A673 (cell line): ENCODE data around the gene INPP4A. TPM values are rescaled to one million over a fixed set of nuclear protein-coding genes. Genes with fewer than 3 reads are reported as not detected.

Source experiments
- BruUV-seq: library from RNA; stranded (reverse); fragments of 400-500 nt; replicated peaks from 2 replicates; lab custom pipeline; 2021; lab: Mats Ljungman, UMichigan
- CTCF ChIA-PET: fragments of 300-600 bp; sonication (Branson Sonifier 250); formaldehyde crosslinking; loops from one replicate; lab custom pipeline; 2022; ENCODE audit warnings: antibody characterized with exemption; lab: Charles Lee
- POLR2A ChIA-PET: fragments of 300-600 bp; sonication (Branson Sonifier 250); formaldehyde crosslinking; loops from one replicate; lab custom pipeline; 2022; ENCODE audit warnings: antibody characterized with exemption; ENCODE audit not compliant: low non-redundant PET; lab: Charles Lee
- DNase-seq: peaks from one replicate; pipeline ENCODE4 v3.0.0-alpha.2; 2015; ENCODE audit warnings: low spot score
- H3K27ac ChIP-seq: fragments of 200-600 bp; sonication (generic); 2 replicates; pipeline ENCODE4 v1.5.1; 2016; ENCODE audit warnings: mixed run types, low read depth, mild to moderate bottlenecking, mixed read lengths, antibody characterized with exemption, low read length; ENCODE audit not compliant: poor library complexity, severe bottlenecking
- H3K27me3 ChIP-seq: fragments of 200-600 bp; sonication (generic); replicated peaks from 2 replicates; pipeline ENCODE4 v1.6.1; 2017; ENCODE audit warnings: mixed run types, low read depth, mild to moderate bottlenecking, mixed read lengths, antibody characterized with exemption, low read length; ENCODE audit not compliant: insufficient read depth, poor library complexity
- H3K36me3 ChIP-seq: fragments of 200-600 bp; sonication (generic); 2 replicates; pipeline ENCODE4 v1.6.1; 2016; ENCODE audit warnings: mixed run types, mild to moderate bottlenecking, mixed read lengths, antibody characterized with exemption, low read length; ENCODE audit not compliant: insufficient read depth, poor library complexity, severe bottlenecking
- H3K4me1 ChIP-seq: fragments of 200-600 bp; sonication (generic); 2 replicates; pipeline ENCODE4 v1.6.1; 2017; ENCODE audit warnings: mixed run types, mild to moderate bottlenecking, mixed read lengths, antibody characterized with exemption, low read length; ENCODE audit not compliant: insufficient read depth, poor library complexity, severe bottlenecking
- H3K4me3 ChIP-seq: fragments of 200-600 bp; sonication (generic); 2 replicates; pipeline ENCODE4 v1.5.1; 2016; ENCODE audit warnings: low read depth, mixed run types, mild to moderate bottlenecking, mixed read lengths, low read length; ENCODE audit not compliant: poor library complexity, severe bottlenecking
- H3K9me3 ChIP-seq: fragments of 200-600 bp; sonication (generic); 2 replicates; pipeline ENCODE4 v1.6.1; 2016; ENCODE audit warnings: mixed run types, low read depth, mild to moderate bottlenecking, mixed read lengths, antibody characterized with exemption, low read length; ENCODE audit not compliant: poor library complexity, severe bottlenecking
- EZH2 ChIP-seq: fragments of 200-600 bp; sonication (generic); IDR thresholded peaks from 2 replicates; pipeline ENCODE4 v1.6.1; 2017; ENCODE audit warnings: borderline replicate concordance, low read depth, mild to moderate bottlenecking, mixed read lengths, antibody characterized with exemption, low read length; ENCODE audit not compliant: poor library complexity, severe bottlenecking
- intact Hi-C: fragments of 100-400 bp; cut with micrococcal nuclease; formaldehyde crosslinking; loops from one replicate; pipeline ENCODE4 v1.10.0; 2022; ENCODE audit not compliant: unreplicated experiment
- total RNA-seq: library from RNA; stranded (reverse); gene quantifications from 2 replicates; pipeline ENCODE4 v1.2.3, GENCODE V29; 2021
- TF ChIP-seq, protein P1 (sequence below): fragments of 300-800, 200-600 bp; sonication (generic); conservative IDR thresholded peaks from 2 replicates; pipeline ENCODE4 v1.5.1; 2017; ENCODE audit warnings: low read depth, mild to moderate bottlenecking, antibody characterized with exemption, low read length, moderate library complexity, mixed read lengths

Gene INPP4A
- total RNA-seq, 1 experiment from 2014 or later: 33.5 TPM

GRCh38 chr2:98455494-98455976 lies 10.9 kb downstream of the INPP4A start:
- intact Hi-C loops: no loop called here
- no peaks in the 10 kb centered on the region for H3K27me3 ChIP-seq
- no peaks in the 10 kb centered on the region for H3K9me3 ChIP-seq
- no peak overlapping the region for H3K4me3 ChIP-seq
- no peaks in the 10 kb centered on the region for H3K36me3 ChIP-seq
- ChIA-PET POLR2A (no interaction called here), CTCF (no interaction called here)
- H3K27ac ChIP-seq: no peak overlapping the region
- TF ChIP-seq, protein P1, sequence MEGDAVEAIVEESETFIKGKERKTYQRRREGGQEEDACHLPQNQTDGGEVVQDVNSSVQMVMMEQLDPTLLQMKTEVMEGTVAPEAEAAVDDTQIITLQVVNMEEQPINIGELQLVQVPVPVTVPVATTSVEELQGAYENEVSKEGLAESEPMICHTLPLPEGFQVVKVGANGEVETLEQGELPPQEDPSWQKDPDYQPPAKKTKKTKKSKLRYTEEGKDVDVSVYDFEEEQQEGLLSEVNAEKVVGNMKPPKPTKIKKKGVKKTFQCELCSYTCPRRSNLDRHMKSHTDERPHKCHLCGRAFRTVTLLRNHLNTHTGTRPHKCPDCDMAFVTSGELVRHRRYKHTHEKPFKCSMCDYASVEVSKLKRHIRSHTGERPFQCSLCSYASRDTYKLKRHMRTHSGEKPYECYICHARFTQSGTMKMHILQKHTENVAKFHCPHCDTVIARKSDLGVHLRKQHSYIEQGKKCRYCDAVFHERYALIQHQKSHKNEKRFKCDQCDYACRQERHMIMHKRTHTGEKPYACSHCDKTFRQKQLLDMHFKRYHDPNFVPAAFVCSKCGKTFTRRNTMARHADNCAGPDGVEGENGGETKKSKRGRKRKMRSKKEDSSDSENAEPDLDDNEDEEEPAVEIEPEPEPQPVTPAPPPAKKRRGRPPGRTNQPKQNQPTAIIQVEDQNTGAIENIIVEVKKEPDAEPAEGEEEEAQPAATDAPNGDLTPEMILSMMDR: no peak
- no peak for TF ChIP-seq EZH2
- no peak for DNase-seq
- BruUV-seq: no TSS peak
- no peaks in the 10 kb centered on the region for H3K4me1 ChIP-seq

DNA sequence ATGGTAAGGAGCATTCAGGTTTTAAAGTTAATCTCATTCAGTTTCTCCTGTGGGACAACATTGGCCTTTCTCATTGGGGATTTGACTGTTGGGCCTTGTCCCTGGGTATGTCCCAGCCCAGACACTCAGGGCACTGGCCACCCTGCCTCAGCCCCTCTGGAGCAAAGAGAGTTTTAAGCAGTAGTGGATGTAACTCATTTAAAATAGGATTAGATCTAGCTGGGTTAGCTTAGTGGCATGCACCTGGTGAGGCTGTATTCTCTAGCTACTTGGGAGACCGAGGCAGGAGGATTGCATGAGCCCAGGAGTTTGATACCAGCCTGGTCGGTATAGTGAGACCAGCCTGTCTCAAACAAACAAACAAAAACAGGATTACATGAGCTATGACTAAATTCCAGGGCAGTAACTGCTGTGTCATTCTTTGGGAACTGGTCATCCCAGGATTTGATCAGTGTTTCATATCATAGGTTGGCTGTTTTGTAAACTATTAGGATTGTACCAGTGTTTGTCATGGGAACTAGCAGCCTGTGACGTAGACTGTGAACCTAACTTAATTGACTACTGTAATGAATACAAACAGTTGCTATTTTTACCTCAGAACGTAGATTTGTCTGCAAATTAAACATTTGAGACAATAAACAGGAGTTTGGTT lies 12.5 kb downstream of the INPP4A start:
- Histone ChIP-seq H3K4me1 (no peaks in the 10 kb centered on the region), H3K27me3 (no peaks in the 10 kb centered on the region), H3K4me3 (no peak overlapping the region), H3K27ac (no peak overlapping the region), H3K36me3 (no peaks in the 10 kb centered on the region), H3K9me3 (no peaks in the 10 kb centered on the region)
- DNase-seq: no peak
- intact Hi-C loops: no loop called here
- POLR2A ChIA-PET: no interaction called here
- TF ChIP-seq EZH2: no peak
- TF ChIP-seq, protein P1: no peak
- CTCF ChIA-PET: no interaction called here
- no TSS peak for BruUV-seq

DNA sequence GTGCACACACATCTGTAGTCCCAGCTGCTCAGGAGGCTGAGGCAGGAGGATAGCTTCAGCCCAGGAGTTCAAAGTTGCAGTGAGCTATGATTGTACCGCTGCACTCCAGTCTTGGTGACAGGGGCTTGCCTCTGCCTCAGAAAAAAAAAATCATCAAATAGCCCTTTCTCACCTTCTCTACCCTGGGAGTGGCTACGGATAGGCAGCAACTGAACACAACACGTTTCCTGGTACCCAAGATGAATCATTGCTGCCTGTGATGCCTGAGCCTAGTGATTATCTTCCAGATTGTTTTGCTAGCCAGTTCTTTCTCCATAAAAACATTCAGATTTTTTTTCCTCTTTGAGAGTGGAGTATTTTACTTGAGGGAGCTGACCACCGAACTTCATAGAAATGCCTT lies 13.5 kb downstream of the INPP4A start:
- DNase-seq: no peak
- POLR2A ChIA-PET: no interaction called here
- Histone ChIP-seq H3K4me1 (no peaks in the 10 kb centered on the region), H3K27me3 (no peaks in the 10 kb centered on the region), H3K4me3 (no peak overlapping the region), H3K27ac (no peak overlapping the region), H3K36me3 (no peaks in the 10 kb centered on the region), H3K9me3 (no peaks in the 10 kb centered on the region)
- intact Hi-C loops: no loop called here
- no peak for TF ChIP-seq EZH2
- TF ChIP-seq, protein P1: no peak
- no TSS peak for BruUV-seq
- CTCF ChIA-PET: no interaction called here
